ENCODE results near the gene PRKCB.

DNA sequence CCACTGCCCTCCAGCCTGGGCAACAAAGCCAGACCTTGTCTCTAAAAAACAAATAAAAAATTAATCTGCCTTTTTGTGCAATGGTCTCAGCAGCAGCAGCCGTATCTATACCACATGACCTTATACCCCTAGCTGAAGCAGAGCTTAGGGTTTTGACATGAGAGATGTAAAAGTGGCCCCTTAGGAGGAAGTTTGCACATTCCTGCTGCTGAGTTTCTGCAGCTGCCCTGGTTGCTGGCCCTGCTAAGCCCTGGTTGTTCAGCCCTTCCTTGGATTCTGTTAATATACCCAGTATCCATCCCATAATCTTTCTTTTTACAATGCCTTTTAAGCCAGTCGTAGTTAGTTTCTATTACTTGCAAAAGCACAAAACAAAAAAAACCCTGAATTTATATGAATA is 33.0 kb upstream of the PRKCB start:
- TF ChIP-seq, protein P1, sequence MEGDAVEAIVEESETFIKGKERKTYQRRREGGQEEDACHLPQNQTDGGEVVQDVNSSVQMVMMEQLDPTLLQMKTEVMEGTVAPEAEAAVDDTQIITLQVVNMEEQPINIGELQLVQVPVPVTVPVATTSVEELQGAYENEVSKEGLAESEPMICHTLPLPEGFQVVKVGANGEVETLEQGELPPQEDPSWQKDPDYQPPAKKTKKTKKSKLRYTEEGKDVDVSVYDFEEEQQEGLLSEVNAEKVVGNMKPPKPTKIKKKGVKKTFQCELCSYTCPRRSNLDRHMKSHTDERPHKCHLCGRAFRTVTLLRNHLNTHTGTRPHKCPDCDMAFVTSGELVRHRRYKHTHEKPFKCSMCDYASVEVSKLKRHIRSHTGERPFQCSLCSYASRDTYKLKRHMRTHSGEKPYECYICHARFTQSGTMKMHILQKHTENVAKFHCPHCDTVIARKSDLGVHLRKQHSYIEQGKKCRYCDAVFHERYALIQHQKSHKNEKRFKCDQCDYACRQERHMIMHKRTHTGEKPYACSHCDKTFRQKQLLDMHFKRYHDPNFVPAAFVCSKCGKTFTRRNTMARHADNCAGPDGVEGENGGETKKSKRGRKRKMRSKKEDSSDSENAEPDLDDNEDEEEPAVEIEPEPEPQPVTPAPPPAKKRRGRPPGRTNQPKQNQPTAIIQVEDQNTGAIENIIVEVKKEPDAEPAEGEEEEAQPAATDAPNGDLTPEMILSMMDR (conservative IDR thresholded peaks at IDR 0.05; ENCODE audit: low read depth, low read length): no peak
- TF ChIP-seq EZH2 (IDR thresholded peaks at IDR 0.05; ENCODE audit: low read length, unreplicated experiment): no peak

All from PC-3 (cell line).